Ishikawa (cell line): ENCODE measurements around the gene DLGAP4.

Source experiments
- CEBPB ChIP-seq: IDR thresholded peaks from 2 replicates; pipeline ENCODE4 v1.6.1; 2012
- CREB1 ChIP-seq: IDR thresholded peaks from 2 replicates; pipeline ENCODE4 v1.6.1; 2012; ENCODE audit warnings: low read depth
- EGR1 ChIP-seq: IDR thresholded peaks from 2 replicates; pipeline ENCODE4 v1.6.1; 2012
- EP300 ChIP-seq: IDR thresholded peaks from 2 replicates; pipeline ENCODE4 v1.6.1; 2012; ENCODE audit warnings: borderline replicate concordance
- FOXM1 ChIP-seq: IDR thresholded peaks from 2 replicates; pipeline ENCODE4 v1.6.1; 2012; ENCODE audit warnings: low read depth, borderline replicate concordance
- NFIC ChIP-seq: IDR thresholded peaks from 2 replicates; pipeline ENCODE4 v1.6.1; 2012
- RAD21 ChIP-seq: IDR thresholded peaks from 2 replicates; pipeline ENCODE4 v1.6.1; 2012; ENCODE audit warnings: low read depth
- TAF1 ChIP-seq: IDR thresholded peaks from 2 replicates; pipeline ENCODE4 v1.6.1; 2012; ENCODE audit warnings: low read depth, mild to moderate bottlenecking
- TCF12 ChIP-seq: IDR thresholded peaks from 2 replicates; pipeline ENCODE4 v1.6.1; 2012; ENCODE audit warnings: low read depth
- TEAD4 ChIP-seq: IDR thresholded peaks from 2 replicates; pipeline ENCODE4 v1.6.1; 2012
- YY1 ChIP-seq: IDR thresholded peaks from 2 replicates; pipeline ENCODE4 v1.6.1; 2012; ENCODE audit warnings: low read depth
- ZBTB7A ChIP-seq: IDR thresholded peaks from 2 replicates; pipeline ENCODE4 v1.6.1; 2012; ENCODE audit warnings: low read depth
- TF ChIP-seq, protein P1 (sequence below): IDR thresholded peaks from 2 replicates; pipeline ENCODE4 v1.6.1; 2012
- TF ChIP-seq, protein P2 (sequence below): IDR thresholded peaks from 2 replicates; pipeline ENCODE4 v1.6.1; 2012
- TF ChIP-seq, protein P3 (sequence below): IDR thresholded peaks from 2 replicates; pipeline ENCODE4 v1.6.1; 2012; ENCODE audit warnings: low read depth, mild to moderate bottlenecking

Gene DLGAP4

GRCh38 chr20:36404435-36404978 lies 98.4 kb downstream of the DLGAP4 start:
- TF ChIP-seq CEBPB (no peak), NFIC (no peak), TAF1 (no peak), TCF12 (no peak), YY1 (no peak), EP300 (no peak), CREB1 (no peak), RAD21 (no peak), EGR1 (no peak), TEAD4 (no peak), FOXM1 (no peak), ZBTB7A (no peak)
- TF ChIP-seq, protein P1, sequence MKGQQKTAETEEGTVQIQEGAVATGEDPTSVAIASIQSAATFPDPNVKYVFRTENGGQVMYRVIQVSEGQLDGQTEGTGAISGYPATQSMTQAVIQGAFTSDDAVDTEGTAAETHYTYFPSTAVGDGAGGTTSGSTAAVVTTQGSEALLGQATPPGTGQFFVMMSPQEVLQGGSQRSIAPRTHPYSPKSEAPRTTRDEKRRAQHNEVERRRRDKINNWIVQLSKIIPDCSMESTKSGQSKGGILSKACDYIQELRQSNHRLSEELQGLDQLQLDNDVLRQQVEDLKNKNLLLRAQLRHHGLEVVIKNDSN: no peak
- TF ChIP-seq, protein P2, sequence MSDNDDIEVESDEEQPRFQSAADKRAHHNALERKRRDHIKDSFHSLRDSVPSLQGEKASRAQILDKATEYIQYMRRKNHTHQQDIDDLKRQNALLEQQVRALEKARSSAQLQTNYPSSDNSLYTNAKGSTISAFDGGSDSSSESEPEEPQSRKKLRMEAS: no peak
- TF ChIP-seq, protein P3, sequence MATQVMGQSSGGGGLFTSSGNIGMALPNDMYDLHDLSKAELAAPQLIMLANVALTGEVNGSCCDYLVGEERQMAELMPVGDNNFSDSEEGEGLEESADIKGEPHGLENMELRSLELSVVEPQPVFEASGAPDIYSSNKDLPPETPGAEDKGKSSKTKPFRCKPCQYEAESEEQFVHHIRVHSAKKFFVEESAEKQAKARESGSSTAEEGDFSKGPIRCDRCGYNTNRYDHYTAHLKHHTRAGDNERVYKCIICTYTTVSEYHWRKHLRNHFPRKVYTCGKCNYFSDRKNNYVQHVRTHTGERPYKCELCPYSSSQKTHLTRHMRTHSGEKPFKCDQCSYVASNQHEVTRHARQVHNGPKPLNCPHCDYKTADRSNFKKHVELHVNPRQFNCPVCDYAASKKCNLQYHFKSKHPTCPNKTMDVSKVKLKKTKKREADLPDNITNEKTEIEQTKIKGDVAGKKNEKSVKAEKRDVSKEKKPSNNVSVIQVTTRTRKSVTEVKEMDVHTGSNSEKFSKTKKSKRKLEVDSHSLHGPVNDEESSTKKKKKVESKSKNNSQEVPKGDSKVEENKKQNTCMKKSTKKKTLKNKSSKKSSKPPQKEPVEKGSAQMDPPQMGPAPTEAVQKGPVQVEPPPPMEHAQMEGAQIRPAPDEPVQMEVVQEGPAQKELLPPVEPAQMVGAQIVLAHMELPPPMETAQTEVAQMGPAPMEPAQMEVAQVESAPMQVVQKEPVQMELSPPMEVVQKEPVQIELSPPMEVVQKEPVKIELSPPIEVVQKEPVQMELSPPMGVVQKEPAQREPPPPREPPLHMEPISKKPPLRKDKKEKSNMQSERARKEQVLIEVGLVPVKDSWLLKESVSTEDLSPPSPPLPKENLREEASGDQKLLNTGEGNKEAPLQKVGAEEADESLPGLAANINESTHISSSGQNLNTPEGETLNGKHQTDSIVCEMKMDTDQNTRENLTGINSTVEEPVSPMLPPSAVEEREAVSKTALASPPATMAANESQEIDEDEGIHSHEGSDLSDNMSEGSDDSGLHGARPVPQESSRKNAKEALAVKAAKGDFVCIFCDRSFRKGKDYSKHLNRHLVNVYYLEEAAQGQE: no peak

DNA sequence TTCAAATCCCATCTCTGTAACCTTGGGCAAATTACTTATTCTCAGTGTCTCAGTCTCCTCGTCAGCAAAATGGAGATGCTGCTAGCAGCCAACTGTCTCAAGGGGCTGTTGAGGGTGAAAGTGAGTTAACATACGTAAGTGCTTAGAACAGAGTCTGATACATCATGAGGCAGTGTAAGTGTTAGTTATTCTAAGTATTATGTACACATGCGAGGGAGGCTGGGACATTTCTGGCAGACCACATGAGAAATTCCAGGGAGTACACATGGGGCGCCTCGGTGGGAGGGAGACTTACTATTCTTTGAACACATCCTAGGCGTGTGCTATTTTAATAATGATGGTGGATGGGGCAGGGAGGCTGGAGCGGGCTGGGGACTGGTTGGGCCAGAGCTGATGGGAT lies 99.1 kb downstream of the DLGAP4 start:
- TF ChIP-seq EGR1 (no peak), RAD21 (no peak), EP300 (no peak), YY1 (no peak), TEAD4 (no peak), CEBPB (no peak), FOXM1 (no peak), CREB1 (no peak), NFIC (no peak), TCF12 (no peak), ZBTB7A (no peak)
- TF ChIP-seq, protein P3: no peak
- TF ChIP-seq, protein P2: no peak

GRCh38 chr20:36407199-36407733 lies 101.1 kb downstream of the DLGAP4 start:
- no peak for TF ChIP-seq TEAD4
- no peak for TF ChIP-seq CREB1
- no peak for TF ChIP-seq RAD21
- no peak for TF ChIP-seq EGR1
- no peak for TF ChIP-seq CEBPB
- TF ChIP-seq, protein P2: no peak
- no peak for TF ChIP-seq YY1
- no peak for TF ChIP-seq TCF12
- TF ChIP-seq ZBTB7A: no peak
- no peak for TF ChIP-seq TAF1
- TF ChIP-seq, protein P3: no peak
- TF ChIP-seq NFIC: no peak
- TF ChIP-seq FOXM1: no peak
- TF ChIP-seq EP300: no peak

DNA sequence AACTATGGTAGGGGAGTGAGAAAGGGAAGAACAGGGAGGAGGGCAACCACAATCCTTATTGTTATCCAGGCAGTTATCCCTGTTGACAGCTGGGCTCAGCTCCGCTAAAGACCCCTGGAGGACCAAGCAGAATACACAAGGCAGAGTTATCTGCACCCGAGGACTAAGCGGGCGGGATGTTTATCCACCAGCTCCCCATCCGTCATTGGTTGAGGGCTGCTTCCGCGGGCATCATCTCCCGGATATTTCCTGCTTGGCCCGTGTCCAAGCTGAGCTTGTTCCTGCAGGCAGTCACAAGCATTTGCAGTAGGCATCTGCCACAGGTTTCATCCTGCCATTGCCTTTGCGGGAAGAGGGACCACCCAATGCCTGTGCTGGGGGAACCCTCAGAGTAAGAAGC lies 102.1 kb downstream of the DLGAP4 start:
- TF ChIP-seq, protein P1: no peak
- TF ChIP-seq NFIC: peak; percentile 61
- no peak for TF ChIP-seq TEAD4
